Calu3 (cell line): ENCODE measurements around the gene KRAS. TPM values are rescaled to one million over a fixed set of nuclear protein-coding genes. Genes with fewer than 3 reads are reported as not detected.

ENCODE experiments used
- BruUV-seq: library from RNA; stranded (reverse); fragments of 400-500 nt; replicated peaks from 2 replicates; lab custom pipeline; 2021; lab: Mats Ljungman, UMichigan
- CTCF ChIA-PET: fragments of 300-600 bp; sonication (Branson Sonifier 250); formaldehyde crosslinking; loops from one replicate; lab custom pipeline; 2022; ENCODE audit warnings: antibody characterized with exemption; lab: Charles Lee
- DNase-seq: peaks from one replicate; pipeline ENCODE4 v3.0.0; 2022
- H3K27ac Mint-ChIP-seq: one replicate; pipeline ENCODE4 v1.8.0; 2022; ENCODE audit warnings: mixed read lengths; ENCODE audit not compliant: unreplicated experiment
- H3K27me3 Mint-ChIP-seq: one replicate; pipeline ENCODE4 v1.8.0; 2022; ENCODE audit warnings: mixed read lengths; ENCODE audit not compliant: unreplicated experiment
- H3K36me3 Mint-ChIP-seq: one replicate; pipeline ENCODE4 v1.8.0; 2022; ENCODE audit warnings: mild to moderate bottlenecking, moderate library complexity, mixed read lengths; ENCODE audit not compliant: insufficient read depth, unreplicated experiment
- H3K4me1 Mint-ChIP-seq: one replicate; pipeline ENCODE4 v1.8.0; 2022; ENCODE audit warnings: mild to moderate bottlenecking, low read depth, mixed read lengths; ENCODE audit not compliant: unreplicated experiment
- H3K4me3 Mint-ChIP-seq: one replicate; pipeline ENCODE4 v1.8.0; 2022; ENCODE audit warnings: mild to moderate bottlenecking, low read depth, moderate library complexity, mixed read lengths; ENCODE audit not compliant: unreplicated experiment
- H3K9me3 Mint-ChIP-seq: one replicate; pipeline ENCODE4 v1.8.0; 2022; ENCODE audit warnings: low read depth, mixed read lengths; ENCODE audit not compliant: unreplicated experiment
- CTCF ChIP-seq: fragments of 200-600 bp; IDR thresholded peaks from one replicate; pipeline ENCODE4 v1.8.0; 2022; ENCODE audit warnings: antibody characterized with exemption; ENCODE audit not compliant: unreplicated experiment
- intact Hi-C: fragments of 100-400 bp; cut with micrococcal nuclease; formaldehyde crosslinking; loops from one replicate; pipeline ENCODE4 v1.10.0; 2022; ENCODE audit not compliant: unreplicated experiment
- total RNA-seq: library from RNA; stranded (reverse); gene quantifications from 2 replicates; pipeline ENCODE4 v1.2.3, GENCODE V29; 2022

Gene KRAS
- total RNA-seq, 1 experiment from 2014 or later: 35.2 TPM

- no TSS peak for BruUV-seq
- peaks cover 11% of the 10 kb centered on the region for H3K4me1 Mint-ChIP-seq
- no peak for TF ChIP-seq CTCF
- CTCF ChIA-PET: no interaction called here
- intact Hi-C loops: no loop called here
- no peak overlapping the region for H3K27ac Mint-ChIP-seq
- H3K9me3 Mint-ChIP-seq: no peaks in the 10 kb centered on the region
- peaks cover 15% of the 10 kb centered on the region for H3K36me3 Mint-ChIP-seq
- no peak overlapping the region for H3K4me3 Mint-ChIP-seq
- no peaks in the 10 kb centered on the region for H3K27me3 Mint-ChIP-seq
- no peak for DNase-seq
These were observed 59.9 kb downstream of the KRAS start for GRCh38 chr12:25190793-25191192.

DNA sequence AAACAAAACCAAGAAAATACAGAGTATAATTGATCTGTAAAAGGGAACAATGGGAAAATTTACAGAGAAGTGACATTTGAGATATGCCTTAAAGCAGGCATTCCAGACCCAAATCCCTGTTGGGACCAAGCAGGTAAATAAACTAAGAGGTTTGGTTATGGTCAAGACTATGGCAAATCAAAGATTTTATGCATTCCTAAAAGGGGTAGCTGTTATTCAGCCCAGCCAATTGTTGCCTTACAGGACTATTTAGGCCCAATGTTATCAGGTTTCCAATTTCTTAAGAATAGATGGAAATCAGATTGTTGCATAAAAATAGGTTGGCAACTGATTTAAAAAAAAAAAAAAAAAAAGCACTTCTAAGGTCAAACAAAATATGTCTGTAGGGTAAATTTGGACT lies 61.1 kb downstream of the KRAS start:
- Mint-ChIP-seq H3K4me3 (no peak overlapping the region), H3K9me3 (no peaks in the 10 kb centered on the region), H3K27me3 (no peaks in the 10 kb centered on the region), H3K4me1 (peaks cover 11% of the 10 kb centered on the region), H3K27ac (no peak overlapping the region), H3K36me3 (peaks cover 4% of the 10 kb centered on the region)
- BruUV-seq: no TSS peak
- intact Hi-C loops: no loop called here
- CTCF ChIA-PET: no interaction called here
- no peak for DNase-seq
- TF ChIP-seq CTCF: no peak

DNA sequence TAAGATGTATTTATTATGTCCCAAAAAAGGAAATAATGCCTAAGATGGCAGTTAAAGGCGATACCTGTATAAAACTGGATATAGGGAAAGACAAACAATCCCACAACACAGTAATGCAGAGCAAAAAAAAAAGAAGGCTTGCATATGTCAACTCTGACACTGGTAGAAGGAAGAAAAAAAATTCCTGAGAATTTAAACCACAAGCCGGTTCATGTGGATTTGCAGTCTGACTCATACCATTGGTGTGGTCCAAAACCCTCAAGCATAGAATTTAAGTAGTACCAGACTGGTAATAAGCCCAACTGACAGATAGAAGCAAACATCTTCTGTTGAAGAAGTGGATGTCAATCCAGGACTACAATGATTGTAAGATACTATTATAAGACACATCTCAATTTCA lies 62.9 kb downstream of the KRAS start:
- no TSS peak for BruUV-seq
- Mint-ChIP-seq H3K4me1 (peaks cover 11% of the 10 kb centered on the region), H3K4me3 (no peak overlapping the region), H3K36me3 (no peaks in the 10 kb centered on the region), H3K27me3 (no peaks in the 10 kb centered on the region), H3K9me3 (no peaks in the 10 kb centered on the region), H3K27ac (no peak overlapping the region)
- CTCF ChIA-PET: no interaction called here
- TF ChIP-seq CTCF: no peak
- no peak for DNase-seq
- intact Hi-C loops: no loop called here

DNA sequence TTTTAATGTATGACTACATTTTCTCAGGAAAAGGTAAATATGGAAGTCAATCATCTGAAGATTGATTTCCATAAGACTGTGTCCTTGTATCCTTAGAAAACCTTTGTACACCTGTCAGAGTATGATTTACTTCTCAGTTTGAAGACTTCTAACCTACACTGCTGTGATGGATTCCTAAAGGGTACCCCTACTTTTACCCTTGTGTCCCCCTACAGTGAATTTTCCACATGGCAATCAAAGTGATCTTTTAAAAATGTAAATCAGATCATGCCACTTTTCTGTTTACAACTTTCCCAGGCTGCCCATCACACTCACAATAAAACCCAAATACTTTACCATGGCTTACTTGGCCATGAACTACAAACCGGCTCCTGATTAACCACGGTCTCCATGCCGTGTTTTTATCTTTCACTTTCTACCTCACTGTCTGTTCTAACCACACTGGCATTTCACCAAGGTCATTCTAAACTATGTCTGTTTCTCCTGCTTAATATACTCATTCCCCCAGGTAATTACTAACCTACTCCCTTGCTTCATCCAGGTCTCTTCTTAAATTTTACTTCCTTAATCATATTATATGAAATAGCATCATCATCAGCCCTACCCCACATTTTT lies 63.8 kb downstream of the KRAS start:
- Mint-ChIP-seq H3K4me1 (peaks cover 11% of the 10 kb centered on the region), H3K9me3 (no peaks in the 10 kb centered on the region), H3K4me3 (peak overlapping the region; percentile 10), H3K36me3 (no peaks in the 10 kb centered on the region), H3K27ac (peak overlapping the region; percentile 60), H3K27me3 (no peaks in the 10 kb centered on the region)
- CTCF ChIA-PET: no interaction called here
- intact Hi-C loops: no loop called here
- no TSS peak for BruUV-seq
- no peak for DNase-seq
- no peak for TF ChIP-seq CTCF
